NOMO-1 treated with dmso at 0.1 percent for 144 hours (cell line): Measurements from ENCODE around the gene IFIH1.

Source experiments
- DNase-seq: peaks from one replicate; lab custom pipeline; 2025; ENCODE audit not compliant: unreplicated experiment; lab: John Stamatoyannopoulos, UW

IFIH1 gene

DNA sequence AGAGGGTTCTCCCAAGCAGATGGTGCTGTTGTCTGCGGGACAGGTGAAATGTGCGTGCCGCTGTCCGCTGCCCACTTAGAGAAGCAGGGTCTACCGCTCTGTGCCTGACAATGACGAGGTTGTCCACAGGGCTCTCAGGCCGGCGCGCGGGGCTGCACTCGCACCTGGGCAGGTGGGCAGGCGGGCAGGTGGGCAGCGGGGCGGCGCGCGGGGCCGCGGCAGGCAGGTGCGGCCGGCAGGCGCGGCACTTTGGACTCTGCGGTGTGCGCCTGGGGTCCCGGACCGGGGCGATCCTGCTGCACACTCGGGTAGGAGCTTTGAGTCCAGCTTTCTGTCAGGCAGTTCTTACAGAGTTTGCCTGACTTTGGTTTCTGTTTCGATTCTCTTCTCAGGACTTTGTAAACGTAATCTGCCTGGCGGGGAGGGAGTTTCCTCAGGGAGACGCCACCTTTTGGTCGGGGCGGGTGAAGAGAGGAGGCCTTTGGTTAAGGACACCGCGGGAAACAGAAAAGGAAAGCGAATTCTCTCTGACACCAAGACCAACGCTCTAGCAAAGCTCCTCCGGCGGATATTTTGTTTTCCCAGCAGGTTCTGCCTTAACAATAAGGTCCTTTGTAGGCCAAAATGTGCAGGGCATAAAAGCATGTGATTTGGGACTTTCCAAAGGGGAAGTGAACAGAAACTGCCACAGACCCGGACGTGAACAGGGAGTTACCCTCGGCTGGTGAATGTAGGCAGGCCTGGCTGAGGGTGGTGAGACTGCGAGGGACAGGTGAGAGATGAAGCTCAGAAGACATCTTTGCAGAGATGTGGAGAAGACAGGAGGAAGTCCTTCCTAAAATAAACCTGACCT, at the start of gene IFIH1:
Gene IFIH1, minus strand, starts transcription at position 357 of the 853 bp plus-strand sequence. CDS start 377 bp downstream, outside the sequence.
- peak; percentile 77 for DNase-seq

DNA sequence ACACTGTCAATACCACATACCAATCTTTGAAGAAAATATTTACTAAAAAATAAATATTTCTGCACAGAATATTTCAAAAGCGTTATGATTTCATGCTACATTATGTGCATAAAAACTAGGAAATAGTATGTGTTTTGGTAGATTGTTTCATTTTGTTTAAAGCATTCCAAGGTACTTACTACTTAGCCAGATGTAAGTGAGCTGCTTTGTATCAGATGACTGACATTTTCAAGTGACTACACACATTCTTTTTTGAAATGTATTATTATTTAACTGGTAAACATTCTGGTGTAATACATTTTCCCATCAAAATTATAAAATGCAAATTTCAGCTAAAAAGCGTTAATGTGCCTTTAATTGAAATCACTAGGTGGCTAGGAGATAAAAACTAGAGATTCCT, 46.9 kb upstream of the IFIH1 start:
- DNase-seq: no peak

- no peak for DNase-seq
These were observed 26.1 kb upstream of the IFIH1 start for GRCh38 chr2:162344617-162344950.

GRCh38 chr2:162343824-162344616, 25.5 kb upstream of the IFIH1 start, which contains the start of gene GCA:
Gene GCA, plus strand, starts transcription at chr2:162344132. Its CDS starts 117 bp downstream, at chr2:162344249.
- DNase-seq: peak; percentile 98

- no peak for DNase-seq
These were observed 25.0 kb upstream of the IFIH1 start for GRCh38 chr2:162343492-162343823.

GRCh38 chr2:162342841-162343240, 24.4 kb upstream of the IFIH1 start:
- peak; percentile 2 for DNase-seq

DNA sequence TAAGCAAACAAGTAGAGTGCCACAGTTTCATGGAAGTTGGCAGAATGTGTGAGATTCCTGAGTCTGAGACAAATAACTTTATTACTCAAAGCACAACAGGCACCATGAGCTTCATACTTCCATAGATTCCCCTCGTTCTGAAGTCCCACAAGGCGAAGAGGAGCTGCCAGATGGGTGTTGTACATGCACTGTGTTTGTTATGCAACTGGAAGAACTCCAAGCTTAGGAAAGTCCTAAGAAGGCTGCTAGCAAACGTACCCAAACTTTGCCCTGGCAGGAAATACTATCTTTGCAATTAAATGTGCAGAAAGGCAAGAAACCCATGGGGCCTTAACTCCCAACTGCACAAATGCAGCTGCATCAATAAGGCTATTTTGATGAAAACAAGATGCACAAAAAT, 23.8 kb upstream of the IFIH1 start:
- DNase-seq: no peak

- no peak for DNase-seq
These were observed 22.3 kb upstream of the IFIH1 start for GRCh38 chr2:162340822-162341221.

DNA sequence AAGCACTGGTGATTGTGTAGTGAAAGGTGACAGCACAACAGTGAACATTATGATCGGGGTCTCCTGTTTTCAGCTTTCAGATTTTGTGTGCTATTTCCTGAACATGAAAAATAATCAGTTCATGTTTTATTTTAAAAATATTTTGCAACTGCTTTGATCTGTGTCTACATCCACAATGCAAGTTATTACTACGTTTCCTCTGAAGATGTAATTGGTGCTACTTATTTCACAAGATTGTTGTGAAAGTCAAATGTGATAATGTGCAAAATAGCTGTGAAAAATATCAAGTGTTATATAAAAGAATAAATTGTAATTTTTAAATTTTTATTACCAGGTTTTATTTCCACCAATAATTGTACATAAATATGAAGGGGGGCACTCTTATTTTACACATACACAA, 19.4 kb upstream of the IFIH1 start:
- no peak for DNase-seq

GRCh38 chr2:162333968-162334367, 15.5 kb upstream of the IFIH1 start:
- no peak for DNase-seq

DNA sequence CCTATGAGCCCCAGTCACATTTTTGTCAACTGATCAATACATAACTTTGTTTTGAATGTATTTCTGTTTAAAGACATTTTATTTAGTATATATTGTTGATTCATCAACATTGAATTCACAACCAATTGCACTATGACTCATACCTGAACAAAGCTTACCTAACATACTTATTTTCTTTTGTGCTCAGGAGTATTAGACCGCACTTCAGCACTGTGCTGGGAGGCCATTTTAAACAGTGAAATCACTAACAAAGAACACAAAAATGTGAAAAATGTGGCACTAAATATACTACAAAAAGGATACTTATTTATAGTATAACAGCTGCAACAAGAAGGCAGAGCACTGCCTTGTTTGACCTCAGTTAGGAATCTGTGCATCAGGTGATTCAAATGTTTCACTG, 12.4 kb upstream of the IFIH1 start:
- no peak for DNase-seq

DNA sequence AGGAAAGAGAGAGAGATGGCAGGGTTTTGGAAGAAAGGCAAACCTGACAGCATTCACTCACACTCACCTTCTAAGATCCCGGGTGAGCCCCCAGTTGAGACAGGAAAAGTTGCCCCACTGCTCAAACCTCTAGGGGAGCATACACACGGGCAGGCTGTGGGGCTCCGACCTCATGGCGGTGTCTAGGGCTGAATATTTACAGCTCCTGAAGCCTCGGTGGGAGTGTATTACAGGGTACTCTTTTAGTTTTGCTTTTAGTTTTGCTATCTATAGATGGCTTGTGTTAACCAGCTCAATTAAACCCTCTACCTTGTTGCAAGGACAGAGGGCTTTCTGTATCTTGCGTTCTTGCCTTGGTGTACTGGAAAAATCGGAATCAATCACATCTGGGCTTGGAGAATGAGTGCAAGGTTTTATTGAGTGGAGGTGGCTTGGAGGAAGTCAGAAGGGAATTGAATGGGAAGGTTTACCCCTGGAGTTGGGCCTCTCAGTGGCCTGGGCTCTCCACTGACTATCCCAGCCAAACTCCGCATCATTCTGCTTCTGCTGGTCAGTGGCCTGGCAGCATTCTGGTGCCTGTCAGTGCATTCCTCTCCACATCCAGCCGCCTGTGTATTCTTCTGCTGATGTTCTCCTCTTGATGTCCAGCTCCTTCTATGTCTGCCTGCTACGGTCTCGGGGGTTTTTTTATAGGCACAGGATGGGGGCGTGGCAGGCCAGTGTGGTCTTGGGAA, 10.1 kb upstream of the IFIH1 start:
- no peak for DNase-seq

DNA sequence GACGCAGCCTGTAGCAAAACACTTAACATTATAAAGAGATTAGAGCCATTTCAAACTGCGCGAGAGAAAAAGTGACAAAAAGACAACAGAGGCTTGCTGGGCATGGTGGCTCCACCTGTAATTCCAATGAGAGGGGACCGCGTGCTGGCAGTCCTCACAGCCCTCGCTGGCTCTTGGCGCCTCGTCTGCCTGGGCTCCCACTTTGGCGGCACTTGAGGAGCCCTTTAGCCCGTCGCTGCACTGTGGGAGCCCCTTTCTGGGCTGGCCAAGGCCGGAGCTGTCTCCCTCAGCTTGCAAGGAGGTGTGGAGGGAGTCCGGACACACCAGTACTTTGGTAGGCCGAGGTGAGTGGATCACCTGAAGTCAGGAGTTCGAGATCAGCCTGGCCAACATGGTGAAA, 9.3 kb upstream of the IFIH1 start:
- DNase-seq: no peak

DNA sequence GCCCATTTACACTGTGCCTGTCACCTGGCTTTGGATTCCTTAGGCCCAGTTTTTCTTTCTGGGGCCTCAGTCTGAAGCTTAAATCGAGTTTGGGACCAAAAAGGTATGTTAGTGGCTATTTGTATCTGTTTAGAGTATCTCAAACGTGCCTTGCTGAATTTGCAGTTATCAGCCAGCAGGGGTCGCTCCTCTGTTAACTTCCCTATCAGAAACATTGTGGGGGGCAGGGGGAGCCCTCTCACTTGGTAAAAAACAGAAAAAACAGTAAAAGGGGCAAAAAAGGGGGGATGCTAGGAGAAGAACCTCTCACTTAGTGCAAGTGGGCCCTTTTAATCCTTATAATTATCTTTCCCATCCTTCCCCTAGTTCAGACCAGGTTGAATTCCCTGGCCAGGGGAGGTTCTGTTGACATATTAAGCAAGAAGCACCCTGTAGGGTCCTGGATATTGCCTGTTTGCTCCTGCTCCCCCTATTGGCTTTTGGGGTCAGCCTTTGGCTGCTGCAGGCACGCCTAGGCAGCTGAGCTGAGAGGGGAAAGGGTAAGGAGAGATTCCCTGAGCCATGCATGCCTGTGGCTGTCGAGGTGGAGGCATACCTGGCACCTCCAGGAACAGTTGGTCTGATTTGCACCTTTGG, 8.8 kb upstream of the IFIH1 start:
- no peak for DNase-seq

DNA sequence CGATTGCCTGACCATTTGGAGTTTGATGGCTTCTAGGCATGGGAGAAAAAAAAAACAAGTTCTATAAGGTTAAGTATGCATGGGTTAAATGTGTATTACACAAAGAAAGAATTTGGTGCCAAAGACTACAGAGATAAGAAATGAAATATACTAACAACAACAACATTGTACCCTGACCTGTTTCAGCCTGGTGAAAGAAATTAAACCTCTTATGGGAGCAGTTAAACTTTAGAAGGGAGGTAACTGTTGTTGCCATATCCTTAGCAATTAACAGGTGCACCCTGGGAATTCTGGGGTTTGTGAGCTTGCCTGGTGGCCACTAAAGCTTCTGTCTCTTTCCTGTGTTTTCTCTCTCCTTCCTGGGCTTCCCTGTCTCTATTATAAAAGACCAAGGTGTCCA, 6.5 kb upstream of the IFIH1 start:
- no peak for DNase-seq

GRCh38 chr2:162320864-162321517, 2.5 kb upstream of the IFIH1 start:
- DNase-seq: no peak

- peak; percentile 14 for DNase-seq
These were observed 590 bp downstream of the IFIH1 start for GRCh38 chr2:162317861-162318327.

DNA sequence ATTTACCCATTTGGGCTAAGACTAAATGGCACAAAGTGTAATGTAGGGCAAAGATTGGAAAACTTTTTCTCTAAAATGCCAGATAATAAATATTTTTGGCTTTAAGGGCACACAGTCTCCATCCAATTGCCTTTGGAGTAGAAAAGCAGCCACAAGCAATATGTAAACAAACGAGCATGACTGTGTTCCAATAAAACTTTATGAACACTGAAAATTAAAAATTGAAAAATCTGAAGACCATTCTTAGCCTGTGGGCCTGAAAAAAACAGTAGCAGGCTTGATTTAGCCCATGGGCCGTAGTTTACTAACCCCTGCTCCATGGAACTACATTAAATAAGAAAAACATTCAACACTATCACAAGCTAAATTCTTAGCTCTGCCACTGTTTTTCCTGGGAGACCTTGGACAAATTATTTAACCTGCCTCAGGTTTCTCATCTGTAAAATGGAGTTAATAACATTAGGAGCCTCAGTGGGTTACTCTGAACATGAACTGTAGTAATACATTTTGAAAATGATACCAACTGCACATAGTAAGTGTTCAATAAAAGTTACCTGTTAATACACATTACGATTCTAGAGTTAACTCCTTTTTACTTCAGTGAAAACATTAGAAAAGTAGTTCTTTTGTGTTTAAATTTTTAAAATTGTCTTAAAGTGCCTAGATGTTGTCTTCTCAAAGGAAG, 1.3 kb downstream of the IFIH1 start:
- DNase-seq: no peak

DNA sequence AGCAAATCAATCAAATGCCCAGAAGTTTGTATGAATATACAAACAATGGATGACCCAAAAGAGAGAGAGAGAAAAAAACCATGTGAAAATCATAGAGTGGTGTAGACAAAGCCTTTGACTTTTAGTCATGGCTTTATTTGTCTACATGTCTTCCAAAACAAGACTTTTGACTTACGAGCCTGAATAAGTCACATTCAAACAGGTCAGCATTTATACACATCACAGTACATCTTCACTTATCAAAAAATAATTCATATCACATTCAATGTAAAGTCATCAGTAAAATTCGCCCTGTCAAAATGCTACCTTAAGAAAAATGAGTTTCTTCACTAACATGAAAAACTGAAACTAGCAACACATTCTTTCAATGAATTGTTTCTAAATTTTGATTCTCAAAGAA, 1.9 kb downstream of the IFIH1 start:
- DNase-seq: no peak

- DNase-seq: no peak
These were observed 2.5 kb downstream of the IFIH1 start for GRCh38 chr2:162315938-162316337.
